Epithelial cell of proximal tubule (primary cell): Measurements from ENCODE around the gene SCML1. TPM values are rescaled to one million over a fixed set of nuclear protein-coding genes. Genes with fewer than 3 reads are reported as not detected.

Experiments
- DNase-seq: peaks from one replicate; pipeline ENCODE4 v3.0.0-alpha.2; 2011; ENCODE audit warnings: low read depth
- H3K4me3 ChIP-seq: 2 replicates; pipeline ENCODE4 v1.5.1; 2011; ENCODE audit warnings: low read depth, mild to moderate bottlenecking, low read length
- total RNA-seq: library from RNA; depleted of rRNA; stranded (reverse); fragments of >200 nt; gene quantifications from 2 replicates; pipeline ENCODE4 v1.2.3, GENCODE V29; 2015
- TF ChIP-seq, protein P1 (sequence below): conservative IDR thresholded peaks from 2 replicates; pipeline ENCODE4 v1.5.1; 2012; ENCODE audit warnings: low read depth, mild to moderate bottlenecking, low read length

Gene SCML1
- total RNA-seq, 1 donor from 2014 or later = 4.4 TPM

GRCh38 chrX:17738737-17739535 is 1.6 kb downstream of the SCML1 start:
- peak overlapping the region; percentile 78 for H3K4me3 ChIP-seq

DNA sequence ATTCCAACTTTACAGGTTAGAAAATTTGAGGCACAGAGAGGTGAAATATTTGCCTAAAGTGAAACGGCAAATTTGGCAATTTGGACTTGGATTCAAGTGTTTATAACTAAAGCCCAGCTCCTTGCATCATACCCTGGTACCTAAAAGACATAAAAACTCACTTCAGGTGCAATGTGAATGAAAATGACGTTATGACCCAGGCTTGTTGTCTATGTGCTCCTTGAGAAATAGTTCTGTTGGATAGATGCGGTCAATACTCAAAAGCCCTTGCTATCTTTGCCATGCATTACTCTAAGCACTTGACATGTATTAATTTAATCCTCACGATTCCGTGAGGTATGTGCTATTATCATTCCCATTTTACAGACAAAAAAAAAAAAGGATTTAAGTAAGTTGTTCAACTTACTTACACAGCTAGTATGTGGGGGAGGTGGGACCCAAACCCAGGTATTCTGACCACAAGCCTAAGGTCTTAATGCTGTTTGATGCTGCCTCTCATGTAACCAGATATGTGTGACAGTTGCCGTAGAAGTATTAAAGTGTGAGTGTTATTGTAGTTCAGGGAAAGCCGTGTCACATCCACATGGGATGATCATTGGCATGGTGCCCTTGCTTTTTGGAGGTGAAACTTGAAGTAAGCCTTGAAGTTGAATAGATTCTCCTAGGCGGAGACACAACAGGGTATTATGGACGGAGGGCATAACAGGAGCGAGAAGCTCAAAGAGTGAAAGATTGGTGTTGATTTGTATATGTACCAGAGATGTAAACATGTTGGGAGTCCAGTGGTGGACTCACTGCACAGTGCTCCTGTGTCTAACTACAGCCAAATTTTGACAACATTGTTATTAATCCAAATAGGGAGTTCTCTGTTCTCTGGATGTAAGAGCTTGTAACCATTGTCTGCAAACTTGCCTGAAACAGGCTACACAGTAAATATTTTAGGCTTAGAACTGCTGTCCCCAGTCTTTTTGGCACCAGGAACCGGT is 3.1 kb downstream of the SCML1 start:
- TF ChIP-seq, protein P1, sequence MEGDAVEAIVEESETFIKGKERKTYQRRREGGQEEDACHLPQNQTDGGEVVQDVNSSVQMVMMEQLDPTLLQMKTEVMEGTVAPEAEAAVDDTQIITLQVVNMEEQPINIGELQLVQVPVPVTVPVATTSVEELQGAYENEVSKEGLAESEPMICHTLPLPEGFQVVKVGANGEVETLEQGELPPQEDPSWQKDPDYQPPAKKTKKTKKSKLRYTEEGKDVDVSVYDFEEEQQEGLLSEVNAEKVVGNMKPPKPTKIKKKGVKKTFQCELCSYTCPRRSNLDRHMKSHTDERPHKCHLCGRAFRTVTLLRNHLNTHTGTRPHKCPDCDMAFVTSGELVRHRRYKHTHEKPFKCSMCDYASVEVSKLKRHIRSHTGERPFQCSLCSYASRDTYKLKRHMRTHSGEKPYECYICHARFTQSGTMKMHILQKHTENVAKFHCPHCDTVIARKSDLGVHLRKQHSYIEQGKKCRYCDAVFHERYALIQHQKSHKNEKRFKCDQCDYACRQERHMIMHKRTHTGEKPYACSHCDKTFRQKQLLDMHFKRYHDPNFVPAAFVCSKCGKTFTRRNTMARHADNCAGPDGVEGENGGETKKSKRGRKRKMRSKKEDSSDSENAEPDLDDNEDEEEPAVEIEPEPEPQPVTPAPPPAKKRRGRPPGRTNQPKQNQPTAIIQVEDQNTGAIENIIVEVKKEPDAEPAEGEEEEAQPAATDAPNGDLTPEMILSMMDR = no peak
- DNase-seq = no peak
- H3K4me3 ChIP-seq = no peak overlapping the region

More at GRCh38 chrX:17738737-17739535, 1.6 kb downstream of the SCML1 start:
- TF ChIP-seq, protein P1 = no peak
- DNase-seq = no peak

GRCh38 chrX:17741123-17741511 is 3.8 kb downstream of the SCML1 start:
- no peak for DNase-seq

GRCh38 chrX:17743913-17744312 is 6.6 kb downstream of the SCML1 start:
- no peak overlapping the region for H3K4me3 ChIP-seq
- DNase-seq = no peak
- TF ChIP-seq, protein P1 = no peak

More at GRCh38 chrX:17741123-17741511, 3.8 kb downstream of the SCML1 start:
- no peak overlapping the region for H3K4me3 ChIP-seq
- TF ChIP-seq, protein P1 = no peak

GRCh38 chrX:17744896-17745523 is 7.7 kb downstream of the SCML1 start:
- no peak overlapping the region for H3K4me3 ChIP-seq
- DNase-seq = no peak
- TF ChIP-seq, protein P1 = peak; percentile 30

DNA sequence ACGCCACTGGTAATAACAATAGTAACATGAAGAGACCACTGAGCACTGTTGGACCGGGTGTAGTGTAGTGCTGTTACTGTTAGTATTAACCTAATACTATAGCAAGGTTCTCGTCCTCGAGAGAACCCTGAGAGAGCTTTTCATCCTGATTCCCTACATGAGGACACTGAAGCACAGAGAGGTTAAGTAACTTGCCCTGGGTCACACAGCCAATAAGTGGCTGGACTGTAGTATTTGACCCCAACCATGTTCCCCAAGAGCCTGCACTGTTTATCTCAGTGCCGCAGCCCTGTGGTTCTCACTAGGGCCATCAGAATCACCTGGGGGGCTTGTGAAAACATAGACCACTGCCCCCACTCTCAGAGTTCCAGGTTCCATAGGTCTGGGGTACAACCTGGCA is 10.4 kb downstream of the SCML1 start:
- no peak for DNase-seq
- H3K4me3 ChIP-seq = no peak overlapping the region
- TF ChIP-seq, protein P1 = no peak
